Measurements from ENCODE around the gene MAEA. TPM values are rescaled to one million over a fixed set of nuclear protein-coding genes. Genes with fewer than 3 reads are reported as not detected.

The MAEA gene
- total RNA-seq, 4 donors from 2014 or later, result 114 to 211 (median 168) TPM

DNA sequence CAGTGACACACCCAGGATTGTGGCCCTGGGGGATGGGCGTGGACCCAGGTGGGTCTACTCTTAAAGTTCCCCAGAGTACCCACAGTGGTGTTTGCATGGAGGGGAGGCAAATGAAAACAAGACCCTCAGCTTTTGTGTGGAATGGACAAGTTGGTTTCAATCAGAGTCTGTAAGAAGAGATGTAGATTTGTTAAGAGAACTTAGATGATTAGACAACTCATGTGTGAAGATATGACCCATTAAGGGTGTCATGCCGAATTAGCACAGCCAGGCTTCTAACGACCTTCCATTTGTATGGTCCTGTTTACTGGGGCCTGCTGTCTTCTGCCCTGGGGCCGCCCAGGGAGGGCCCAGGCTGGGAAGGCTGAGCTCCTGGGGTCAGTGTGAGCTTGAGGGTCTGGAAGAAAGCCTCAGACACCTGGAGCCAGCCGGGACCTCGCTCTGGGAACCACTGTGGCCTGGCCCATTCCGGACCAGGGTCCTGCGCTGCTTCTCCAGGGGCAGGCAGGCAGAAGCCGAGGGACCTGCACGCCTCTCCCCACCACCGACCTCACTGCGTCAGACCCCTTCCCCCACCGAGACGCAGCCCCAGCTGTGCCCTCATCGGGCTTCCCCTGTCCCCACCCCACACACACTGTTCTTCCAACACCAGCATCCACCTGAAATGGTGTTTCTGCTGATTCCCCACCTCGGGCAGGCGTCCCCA lies 77.7 kb downstream of the MAEA start:
- no peaks in the 10 kb centered on the region for H3K9me3 ChIP-seq
- 92 to 95% methylated on average over 11 to 17 of the region's 17 CpGs for WGBS, 2 donors (ENCODE audit: low coverage in 1 of 2)
- no peaks in the 10 kb centered on the region for H3K4me1 ChIP-seq
- intact Hi-C loops (cut with DNase I; ENCODE audit: low total_unique reads), result no loop called here
- DNase-seq, result no peak
- H3K27me3 ChIP-seq, result no peaks in the 10 kb centered on the region
- no peak overlapping the region for H3K27ac ChIP-seq
- no peak overlapping the region for H3K4me3 ChIP-seq
- TF ChIP-seq POLR2A (IDR thresholded peaks at IDR 0.05) (no peak), EP300 (IDR thresholded peaks at IDR 0.05; ENCODE audit: low read depth) (no peak), POLR2AphosphoS5 (IDR thresholded peaks at IDR 0.05) (no peak)
- TF ChIP-seq, protein P1, sequence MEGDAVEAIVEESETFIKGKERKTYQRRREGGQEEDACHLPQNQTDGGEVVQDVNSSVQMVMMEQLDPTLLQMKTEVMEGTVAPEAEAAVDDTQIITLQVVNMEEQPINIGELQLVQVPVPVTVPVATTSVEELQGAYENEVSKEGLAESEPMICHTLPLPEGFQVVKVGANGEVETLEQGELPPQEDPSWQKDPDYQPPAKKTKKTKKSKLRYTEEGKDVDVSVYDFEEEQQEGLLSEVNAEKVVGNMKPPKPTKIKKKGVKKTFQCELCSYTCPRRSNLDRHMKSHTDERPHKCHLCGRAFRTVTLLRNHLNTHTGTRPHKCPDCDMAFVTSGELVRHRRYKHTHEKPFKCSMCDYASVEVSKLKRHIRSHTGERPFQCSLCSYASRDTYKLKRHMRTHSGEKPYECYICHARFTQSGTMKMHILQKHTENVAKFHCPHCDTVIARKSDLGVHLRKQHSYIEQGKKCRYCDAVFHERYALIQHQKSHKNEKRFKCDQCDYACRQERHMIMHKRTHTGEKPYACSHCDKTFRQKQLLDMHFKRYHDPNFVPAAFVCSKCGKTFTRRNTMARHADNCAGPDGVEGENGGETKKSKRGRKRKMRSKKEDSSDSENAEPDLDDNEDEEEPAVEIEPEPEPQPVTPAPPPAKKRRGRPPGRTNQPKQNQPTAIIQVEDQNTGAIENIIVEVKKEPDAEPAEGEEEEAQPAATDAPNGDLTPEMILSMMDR (IDR thresholded peaks at IDR 0.05), result no peak
- no peaks in the 10 kb centered on the region for H3K36me3 ChIP-seq
- in situ Hi-C loops (cut with MboI; ENCODE audit: low pct_ligation_motif_present in 1 of 4, low pct_unique_long_range_greater_than_20kb in 1 of 4, low sequenced_read_pairs in 3 of 4), result loop anchor here in 3 of 4 donors (25.0 kb wide), 2 partner anchors 245 to 270 kb away; no protein-coding TSS in a partner anchor

DNA sequence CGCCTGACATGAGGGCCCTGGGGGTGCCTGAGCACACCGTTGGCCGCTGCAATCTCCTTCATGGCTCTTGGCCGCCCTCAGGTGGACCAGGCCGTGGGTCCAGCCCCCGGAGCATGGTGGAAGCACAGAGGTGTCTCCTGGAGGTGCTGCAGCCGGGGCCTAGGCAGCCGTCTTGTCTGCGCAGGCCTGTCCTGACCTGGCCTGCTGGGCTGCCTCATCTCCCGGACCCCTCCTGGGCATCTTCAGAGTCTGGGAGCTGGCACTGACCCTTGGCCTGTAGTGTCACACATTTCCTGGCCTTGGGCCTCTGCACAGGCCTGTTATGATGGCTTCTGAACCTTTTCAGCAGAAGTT lies 78.2 kb downstream of the MAEA start:
- TF ChIP-seq EP300 (IDR thresholded peaks at IDR 0.05; ENCODE audit: low read depth), result no peak
- no peak for TF ChIP-seq POLR2AphosphoS5 (IDR thresholded peaks at IDR 0.05)
- TF ChIP-seq, protein P1 (IDR thresholded peaks at IDR 0.05), result no peak
- no peak for TF ChIP-seq POLR2A (IDR thresholded peaks at IDR 0.05)
- Histone ChIP-seq H3K9me3 (no peaks in the 10 kb centered on the region), H3K27me3 (no peaks in the 10 kb centered on the region), H3K4me1 (no peaks in the 10 kb centered on the region), H3K27ac (no peak overlapping the region), H3K4me3 (no peak overlapping the region), H3K36me3 (no peaks in the 10 kb centered on the region)
- in situ Hi-C loops (cut with MboI; ENCODE audit: low pct_ligation_motif_present in 1 of 4, low pct_unique_long_range_greater_than_20kb in 1 of 4, low sequenced_read_pairs in 3 of 4), result loop anchor here in 3 of 4 donors (25.0 kb wide), 2 partner anchors 244 to 269 kb away; no protein-coding TSS in a partner anchor
- 93 to 96% methylated on average over 3 to 8 of the region's 10 CpGs for WGBS, 2 donors (ENCODE audit: low coverage in 1 of 2)
- intact Hi-C loops (cut with DNase I; ENCODE audit: low total_unique reads), result no loop called here
- DNase-seq, result no peak

DNA sequence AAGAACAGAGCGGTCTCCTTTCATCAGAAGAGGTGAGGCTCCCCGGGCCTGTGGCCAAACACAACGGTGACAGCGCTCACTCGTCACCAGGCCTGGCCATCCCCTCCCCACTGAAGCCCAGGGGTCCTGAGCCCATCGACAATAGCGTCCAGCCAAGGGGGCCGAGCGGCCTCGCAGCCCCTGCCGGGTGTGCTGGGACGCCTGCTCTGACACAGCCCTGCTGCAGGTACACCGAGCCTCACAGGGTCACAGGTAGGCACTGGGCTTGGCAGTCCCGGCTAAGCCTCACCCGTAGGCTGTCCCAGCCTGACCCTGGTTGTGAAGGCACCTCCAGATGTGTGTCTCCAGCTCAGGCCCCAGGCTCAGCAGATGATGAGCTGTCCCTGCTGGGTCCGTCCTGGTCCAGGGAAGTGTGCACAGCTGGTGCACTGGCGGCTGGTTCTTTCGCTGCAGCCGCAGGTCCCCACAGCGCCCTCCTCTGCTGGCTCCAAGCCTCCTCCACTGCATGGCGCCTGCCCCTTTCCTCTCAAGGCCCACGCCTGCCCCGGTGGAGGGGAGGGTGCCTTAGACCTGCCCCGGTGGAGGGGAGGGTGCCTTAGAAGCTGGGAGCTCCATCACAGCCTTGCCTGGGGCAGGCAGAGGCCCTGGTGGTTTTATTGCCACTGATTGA lies 78.9 kb downstream of the MAEA start:
- Histone ChIP-seq H3K27me3 (no peaks in the 10 kb centered on the region), H3K36me3 (no peaks in the 10 kb centered on the region), H3K4me1 (no peaks in the 10 kb centered on the region), H3K9me3 (no peaks in the 10 kb centered on the region), H3K4me3 (no peak overlapping the region), H3K27ac (no peak overlapping the region)
- in situ Hi-C loops (cut with MboI; ENCODE audit: low pct_ligation_motif_present in 1 of 4, low pct_unique_long_range_greater_than_20kb in 1 of 4, low sequenced_read_pairs in 3 of 4), result loop anchor here in 3 of 4 donors (25.0 kb wide), 2 partner anchors 244 to 269 kb away; no protein-coding TSS in a partner anchor
- TF ChIP-seq POLR2AphosphoS5 (IDR thresholded peaks at IDR 0.05) (no peak), POLR2A (IDR thresholded peaks at IDR 0.05) (no peak), EP300 (IDR thresholded peaks at IDR 0.05; ENCODE audit: low read depth) (no peak)
- TF ChIP-seq, protein P1 (IDR thresholded peaks at IDR 0.05), result no peak
- DNase-seq, result no peak
- 92% methylated on average over 22 of the region's 24 CpGs; no CpG with 5 or more reads in 1 of the 2 donors for WGBS, 2 donors (ENCODE audit: low coverage in 1 of 2)
- intact Hi-C loops (cut with DNase I; ENCODE audit: low total_unique reads), result no loop called here

DNA sequence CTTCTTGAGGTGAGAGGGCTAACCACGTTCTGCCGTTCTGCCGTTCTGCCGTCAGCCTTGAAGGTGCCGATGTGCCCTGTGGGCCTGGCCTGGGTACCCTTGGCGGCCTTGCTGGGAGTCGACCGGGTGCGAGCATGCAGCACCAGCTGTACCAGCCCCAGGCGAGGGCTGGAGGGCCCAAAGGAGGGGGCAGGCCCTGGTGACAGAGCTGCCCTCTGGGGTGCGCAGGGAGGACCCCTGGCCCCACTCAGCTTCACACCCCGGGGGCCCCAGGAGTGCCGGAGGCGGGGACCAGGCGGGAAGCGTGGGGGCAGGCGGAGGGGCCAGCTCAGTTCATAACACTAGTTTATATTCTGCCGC lies 79.4 kb downstream of the MAEA start:
- Histone ChIP-seq H3K36me3 (no peaks in the 10 kb centered on the region), H3K27me3 (no peaks in the 10 kb centered on the region)

More for the DNA sequence above, 79.4 kb downstream of the MAEA start:
- 88% methylated on average over 14 of the region's 18 CpGs; no CpG with 5 or more reads in 1 of the 2 donors for WGBS, 2 donors (ENCODE audit: low coverage in 1 of 2)
- intact Hi-C loops (cut with DNase I; ENCODE audit: low total_unique reads) (no loop called here), in situ Hi-C loops (cut with MboI; ENCODE audit: low pct_ligation_motif_present in 1 of 4, low pct_unique_long_range_greater_than_20kb in 1 of 4, low sequenced_read_pairs in 3 of 4) (loop anchor here in 3 of 4 donors (25.0 kb wide), 2 partner anchors 243 to 268 kb away; no protein-coding TSS in a partner anchor)
- Histone ChIP-seq H3K4me3 (no peak overlapping the region), H3K27ac (no peak overlapping the region), H3K9me3 (no peaks in the 10 kb centered on the region), H3K4me1 (no peaks in the 10 kb centered on the region)
- no peak for TF ChIP-seq EP300 (IDR thresholded peaks at IDR 0.05; ENCODE audit: low read depth)
- TF ChIP-seq, protein P1 (IDR thresholded peaks at IDR 0.05), result no peak
- TF ChIP-seq POLR2AphosphoS5 (IDR thresholded peaks at IDR 0.05), result no peak
- TF ChIP-seq POLR2A (IDR thresholded peaks at IDR 0.05), result no peak
- DNase-seq, result no peak

All from transverse colon (tissue), 4 donors.